ENCODE results near the gene CENPS.
"Not testable (repeated sequence)": the region's sequence is repeated elsewhere in the genome, so short reads cannot be mapped to it uniquely, and the experiment has no call there.

DNA sequence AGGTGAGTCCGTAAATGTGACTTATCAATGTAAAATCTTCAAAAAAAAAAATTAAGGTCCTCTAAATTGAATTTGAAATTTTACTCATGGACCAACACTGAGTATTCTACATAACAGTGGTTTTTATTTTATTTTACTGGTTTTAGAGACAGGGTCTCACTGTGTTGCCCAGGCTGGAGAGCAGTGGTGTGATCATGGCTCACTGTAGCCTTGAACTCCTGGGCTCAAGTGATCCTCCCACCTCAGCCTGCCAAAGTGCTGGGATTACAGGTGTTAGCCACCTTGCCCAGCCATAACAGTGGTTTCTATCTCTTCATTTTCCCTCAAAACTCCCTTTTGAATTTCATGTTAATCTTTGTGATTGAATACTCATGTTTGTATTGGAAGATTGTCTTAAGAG is 14.3 kb upstream of the CENPS start:
- not testable (repeated sequence) for TF ChIP-seq EZH2 (IDR thresholded peaks at IDR 0.05); POLR2AphosphoS5 (IDR thresholded peaks at IDR 0.05; ENCODE audit: borderline replicate concordance, low read depth, low read length); FOXP2 (optimal IDR thresholded peaks at IDR 0.05; ENCODE audit: control extremely low read depth, extremely low read length, insufficient read depth)

All from SK-N-MC (cell line).